ENCODE results near the gene PRAC2. TPM values are rescaled to one million over a fixed set of nuclear protein-coding genes. Genes with fewer than 3 reads are reported as not detected.
A peak's percentile ranks its signal among the peaks of the same experiment; 100 is the strongest.

The PRAC2 gene
- total and polyA plus RNA-seq, 2 of the 8 experiments (the other 6 are each of a cell fraction or from before 2014, with no cell fraction given) = not detected

- H2AK5ac ChIP-seq (ENCODE audit: low read depth, low read length) = no peak overlapping the region
- no peak overlapping the region; the same call in 1 of the 2 replicates for H3K18ac ChIP-seq (ENCODE audit: extremely low read depth, low read length)
- H3K23me2 ChIP-seq (ENCODE audit: low read depth, low read length) = no peaks in the 10 kb centered on the region
- FAIRE-seq = no peak
- H3K79me2 ChIP-seq (ENCODE audit: control insufficient read depth in 1 of 2, insufficient read depth in 2 of 2, low read length in 2 of 2) = no peaks in the 10 kb centered on the region
- H2BK20ac ChIP-seq (ENCODE audit: low read length) = no peak overlapping the region
- H3K56ac ChIP-seq (replicated peaks; ENCODE audit: insufficient read length, low read depth, low read length) = no peak overlapping the region
- POLR2A ChIA-PET (ENCODE audit: partially characterized antibody) = no interaction called here
- peak in 1 of 2 experiments; percentile 64 for DNase-seq (ENCODE audit: low read depth in 1 of 2, low spot score in 2 of 2)
- peaks cover 93 to 100% (median 98%) of the 10 kb centered on the region in 4 experiments for H3K27me3 ChIP-seq (replicated peaks in 1 of 4; ENCODE audit: control insufficient read depth in 3 of 4, extremely low read depth in 1 of 4, insufficient read depth in 3 of 4, low read length in 3 of 4)
- no peak overlapping the region for H2BK15ac ChIP-seq (ENCODE audit: low read length)
- no peak overlapping the region for H3K9ac ChIP-seq (replicated peaks in 1 of 4; ENCODE audit: extremely low read depth in 1 of 4, low read depth in 3 of 4, low read length in 3 of 4)
- no peaks in the 10 kb centered on the region for H3K79me1 ChIP-seq (ENCODE audit: low read depth, low read length)
- peak overlapping the region in 1 of 4 experiments; percentile 10; a peak in 1 of 8 replicates for H3K4me3 ChIP-seq (ENCODE audit: extremely low read depth in 1 of 4, insufficient read depth in 2 of 4, low read depth in 3 of 4, low read length in 4 of 4)
- peaks cover 0 to 5% (median 0%) of the 10 kb centered on the region in 4 experiments; a peak in 1 of 8 replicates for H3K36me3 ChIP-seq (ENCODE audit: control insufficient read depth in 2 of 4, insufficient read depth in 4 of 4, low read length in 3 of 4)
- no peak overlapping the region for H2BK120ac ChIP-seq (replicated peaks; ENCODE audit: low read depth, low read length)
- H2AFZ ChIP-seq (ENCODE audit: low read length) = no peak overlapping the region
- peaks cover 3 to 7% (median 5%) of the 10 kb centered on the region in 4 experiments for H3K4me1 ChIP-seq (replicated peaks in 1 of 4; ENCODE audit: control insufficient read depth in 3 of 4, insufficient read depth in 4 of 4, low read length in 3 of 4)
- no peak overlapping the region for H3K23ac ChIP-seq (ENCODE audit: insufficient read length)
- H4K91ac ChIP-seq (replicated peaks; ENCODE audit: insufficient read length, low read length) = no peak overlapping the region
- H3K4ac ChIP-seq (replicated peaks; ENCODE audit: insufficient read length, low read depth, low read length) = no peak overlapping the region
- H4K20me1 ChIP-seq (replicated peaks in 1 of 2; ENCODE audit: control insufficient read depth in 1 of 2, insufficient read depth in 2 of 2, low read length in 2 of 2) = peaks cover 14 to 32% of the 10 kb centered on the region in 2 experiments
- H3K9me3 ChIP-seq (ENCODE audit: insufficient read depth in 2 of 2, low read depth in 1 of 2, low read length in 1 of 2) = no peaks in the 10 kb centered on the region
- H2BK12ac ChIP-seq (ENCODE audit: low read depth, low read length) = no peak overlapping the region
- peak overlapping the region in 1 of 2 experiments; percentile 12; a peak in 2 of 4 replicates for H3K4me2 ChIP-seq (ENCODE audit: insufficient read depth in 1 of 2, low read depth in 2 of 2, low read length in 2 of 2)
- no peak overlapping the region for H3K27ac ChIP-seq (ENCODE audit: low read depth, low read length)
- no peak overlapping the region for H2BK5ac ChIP-seq (ENCODE audit: low read depth, low read length)
- CTCF ChIA-PET (ENCODE audit: partially characterized antibody) = interaction anchor here (0.6 to 3.8 kb wide), 7 partner anchors 9 to 129 kb away, joined by 3 to 16 read pairs (median 4); no protein-coding TSS in a partner anchor
- WGBS, 2 experiments (ENCODE audit: extremely low coverage in 1 of 2, insufficient coverage in 1 of 2, insufficient read length in 1 of 2, insufficient replicate concordance in 2 of 2, low coverage in 1 of 2, low lambda C conversion rate in 2 of 2, missing lambda C conversion rate in 1 of 2) = 11% methylated on average over 43 of the region's 53 CpGs; no CpG with 5 or more reads in 1 of the 2 experiments
- H3K14ac ChIP-seq (ENCODE audit: insufficient read length) = no peak overlapping the region
- H4K5ac ChIP-seq (ENCODE audit: insufficient read length, low read depth, low read length) = no peak overlapping the region
- H4K8ac ChIP-seq (ENCODE audit: extremely low read depth, insufficient read depth, low read length) = no peak overlapping the region
- TF ChIP-seq RFX5 (IDR thresholded peaks at IDR 0.05; ENCODE audit: borderline replicate concordance, low read depth, low read length) (no peak), KDM1A (IDR thresholded peaks at IDR 0.05; ENCODE audit: borderline replicate concordance, low read length) (no peak), CREB1 (IDR thresholded peaks at IDR 0.05) (no peak), YY1 (IDR thresholded peaks at IDR 0.05; ENCODE audit: low read depth, low read length) (no peak), HDAC6 (IDR thresholded peaks at IDR 0.05; ENCODE audit: low read depth, low read length) (no peak), HDAC2 (IDR thresholded peaks at IDR 0.05; ENCODE audit: borderline replicate concordance in 1 of 2, low read depth in 2 of 2, low read length in 2 of 2) (no peak), MAX (IDR thresholded peaks at IDR 0.05) (no peak), SIN3A (conservative IDR thresholded peaks at IDR 0.05 in 1 of 2, IDR thresholded peaks at IDR 0.05 in 1 of 2; ENCODE audit: low read depth in 1 of 2, low read length in 2 of 2) (no peak), USF2 (IDR thresholded peaks at IDR 0.05; ENCODE audit: low read length) (no peak)
Observed at GRCh38 chr17:48747445-48748363, 24.7 kb downstream of the PRAC2 start.

Measured in H1 (cell line).